PFSK-1 (cell line): ENCODE results near the gene CMIP.

Experiments used
- FOXP2 ChIP-seq: optimal IDR thresholded peaks from 2 replicates; pipeline ENCODE3; 2011; ENCODE audit warnings: borderline replicate concordance, control low read depth, inconsistent platforms; ENCODE audit not compliant: insufficient read depth; ENCODE audit errors: extremely low read length, extremely low read depth
- POLR2AphosphoS5 ChIP-seq: IDR thresholded peaks from 2 replicates; pipeline ENCODE4 v1.6.1; 2012; ENCODE audit warnings: low read depth, mild to moderate bottlenecking, control low read depth, low read length, moderate library complexity
- SIN3A ChIP-seq: IDR thresholded peaks from 2 replicates; pipeline ENCODE4 v1.6.1; 2012; ENCODE audit warnings: mild to moderate bottlenecking, low read length, moderate library complexity, borderline replicate concordance; ENCODE audit not compliant: insufficient read depth
- TAF1 ChIP-seq: IDR thresholded peaks from 2 replicates; pipeline ENCODE4 v1.6.1; 2012; ENCODE audit warnings: low read length, control low read depth, borderline replicate concordance; ENCODE audit not compliant: insufficient read depth
- TF ChIP-seq, protein P1 (sequence below), 2 experiments: IDR thresholded peaks; 2 replicates each; pipeline versions ENCODE4 v1.6.1 to v1.8.0; 2011 to 2012; ENCODE audit warnings: low read depth in 2 of 2, low read length in 2 of 2, control low read depth in 1 of 2, inconsistent platforms in 1 of 2, mild to moderate bottlenecking in 1 of 2, moderate library complexity in 1 of 2; ENCODE audit not compliant: insufficient read depth in 1 of 2

DNA sequence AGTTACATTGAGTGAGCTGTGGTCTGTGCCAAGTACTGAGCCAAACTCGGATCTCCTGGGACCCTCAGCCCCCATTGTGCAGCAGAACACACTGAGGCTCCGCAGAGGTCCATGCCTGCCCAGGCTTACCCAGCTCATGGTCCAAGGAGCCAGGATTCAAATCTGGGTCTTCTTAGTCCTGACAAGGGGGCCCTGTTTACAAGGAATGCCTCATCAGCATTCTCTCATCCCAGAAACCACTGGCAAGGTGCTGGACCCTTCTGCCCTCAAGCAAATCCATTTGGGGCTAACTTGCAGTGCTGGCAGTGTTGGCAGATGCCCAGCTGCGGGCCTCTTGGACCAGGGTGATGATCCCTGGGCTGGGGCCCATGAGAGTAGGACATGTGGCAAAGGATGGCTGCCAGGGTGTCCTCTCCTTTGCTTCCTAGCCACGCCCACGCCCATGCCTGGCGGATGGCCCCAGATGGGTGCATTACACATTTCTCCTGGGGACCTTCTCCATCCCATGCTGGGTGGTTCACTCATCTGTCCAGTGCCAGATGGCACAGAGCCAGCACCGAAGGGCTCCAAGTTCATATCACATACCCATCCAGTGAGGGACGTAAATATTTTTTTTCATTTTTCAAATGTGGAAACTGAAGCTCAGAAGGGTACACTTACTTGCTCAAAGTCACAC is 117.7 kb downstream of the CMIP start:
- TF ChIP-seq POLR2AphosphoS5 (no peak), SIN3A (no peak), TAF1 (no peak), FOXP2 (no peak)
- TF ChIP-seq, protein P1, sequence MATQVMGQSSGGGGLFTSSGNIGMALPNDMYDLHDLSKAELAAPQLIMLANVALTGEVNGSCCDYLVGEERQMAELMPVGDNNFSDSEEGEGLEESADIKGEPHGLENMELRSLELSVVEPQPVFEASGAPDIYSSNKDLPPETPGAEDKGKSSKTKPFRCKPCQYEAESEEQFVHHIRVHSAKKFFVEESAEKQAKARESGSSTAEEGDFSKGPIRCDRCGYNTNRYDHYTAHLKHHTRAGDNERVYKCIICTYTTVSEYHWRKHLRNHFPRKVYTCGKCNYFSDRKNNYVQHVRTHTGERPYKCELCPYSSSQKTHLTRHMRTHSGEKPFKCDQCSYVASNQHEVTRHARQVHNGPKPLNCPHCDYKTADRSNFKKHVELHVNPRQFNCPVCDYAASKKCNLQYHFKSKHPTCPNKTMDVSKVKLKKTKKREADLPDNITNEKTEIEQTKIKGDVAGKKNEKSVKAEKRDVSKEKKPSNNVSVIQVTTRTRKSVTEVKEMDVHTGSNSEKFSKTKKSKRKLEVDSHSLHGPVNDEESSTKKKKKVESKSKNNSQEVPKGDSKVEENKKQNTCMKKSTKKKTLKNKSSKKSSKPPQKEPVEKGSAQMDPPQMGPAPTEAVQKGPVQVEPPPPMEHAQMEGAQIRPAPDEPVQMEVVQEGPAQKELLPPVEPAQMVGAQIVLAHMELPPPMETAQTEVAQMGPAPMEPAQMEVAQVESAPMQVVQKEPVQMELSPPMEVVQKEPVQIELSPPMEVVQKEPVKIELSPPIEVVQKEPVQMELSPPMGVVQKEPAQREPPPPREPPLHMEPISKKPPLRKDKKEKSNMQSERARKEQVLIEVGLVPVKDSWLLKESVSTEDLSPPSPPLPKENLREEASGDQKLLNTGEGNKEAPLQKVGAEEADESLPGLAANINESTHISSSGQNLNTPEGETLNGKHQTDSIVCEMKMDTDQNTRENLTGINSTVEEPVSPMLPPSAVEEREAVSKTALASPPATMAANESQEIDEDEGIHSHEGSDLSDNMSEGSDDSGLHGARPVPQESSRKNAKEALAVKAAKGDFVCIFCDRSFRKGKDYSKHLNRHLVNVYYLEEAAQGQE (IDR thresholded peaks at IDR 0.05; ENCODE audit: insufficient read depth in 1 of 2, low read depth in 2 of 2, low read length in 2 of 2): no peak
